NCI-H1092 treated with DMSO at 0.1 percent for 48 hours (cell line): ENCODE results near the gene PTPRT.

ENCODE experiments used
- DNase-seq: peaks from one replicate; lab custom pipeline; 2025; lab: John Stamatoyannopoulos, UW

Gene PTPRT

GRCh38 chr20:42549496-42549895 is 640.2 kb downstream of the PTPRT start:
- DNase-seq = no peak

DNA sequence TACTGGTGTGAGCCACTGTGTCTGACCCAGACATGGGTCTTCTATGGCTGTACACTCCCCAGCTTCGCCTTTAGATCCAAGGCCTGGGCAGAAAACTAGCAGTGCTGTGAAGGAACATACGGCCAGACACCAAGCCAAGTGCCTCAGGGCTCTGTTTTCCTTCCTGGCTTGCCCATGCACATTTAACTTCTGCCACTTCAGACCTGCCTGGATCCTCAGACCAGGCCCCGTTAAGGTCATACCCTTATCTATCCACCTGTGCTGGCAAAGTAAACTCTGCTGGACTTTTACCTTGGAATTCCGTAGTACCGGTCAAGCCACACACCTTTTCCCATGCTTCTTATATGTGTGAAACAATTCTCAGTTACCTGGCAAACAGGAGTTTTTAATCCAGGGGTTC is 644.8 kb downstream of the PTPRT start:
- DNase-seq = no peak

DNA sequence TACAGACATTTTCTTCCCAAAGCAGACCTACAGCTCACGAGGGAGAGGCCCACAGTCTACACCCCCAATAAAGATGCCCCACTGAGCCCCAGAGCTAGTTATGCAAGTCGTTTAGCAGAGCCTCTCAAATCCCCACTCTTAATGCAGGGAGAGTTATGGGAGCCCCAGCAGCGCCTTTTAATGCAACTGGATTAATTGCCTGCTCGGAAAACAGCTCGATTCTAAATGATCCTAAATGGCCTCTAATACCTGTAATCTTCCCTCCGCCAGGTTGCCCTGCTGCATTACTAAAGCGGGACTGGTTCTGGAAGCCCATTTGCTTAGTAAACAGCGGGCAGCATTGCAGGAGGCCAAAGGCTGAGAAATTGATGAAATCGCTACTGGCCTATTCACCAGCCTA is 656.9 kb downstream of the PTPRT start:
- DNase-seq = no peak

DNA sequence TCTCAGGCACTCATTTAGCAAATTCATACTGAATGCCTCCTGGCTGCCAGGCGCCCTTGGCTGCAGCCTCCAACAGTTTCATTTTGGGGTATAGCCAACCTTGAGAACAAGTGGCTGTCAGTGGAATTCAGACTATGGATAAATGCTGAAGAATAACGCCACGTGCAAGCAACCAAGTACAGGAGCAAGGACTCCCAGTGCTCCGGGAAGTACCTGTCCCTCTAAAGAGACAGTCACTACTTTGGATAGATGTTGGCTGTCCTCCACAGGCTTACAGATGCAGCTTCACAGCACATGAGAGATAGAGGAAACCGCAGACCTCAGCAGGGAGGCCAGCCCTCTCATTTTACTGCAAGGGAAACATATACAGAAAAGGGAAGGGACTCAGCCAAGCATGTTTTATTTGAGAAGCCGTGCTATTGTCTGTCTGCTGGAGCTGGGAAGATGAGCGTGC is 658.2 kb downstream of the PTPRT start:
- peak; percentile 61 for DNase-seq

GRCh38 chr20:42530855-42531448 is 658.8 kb downstream of the PTPRT start:
- peak; percentile 65 for DNase-seq

DNA sequence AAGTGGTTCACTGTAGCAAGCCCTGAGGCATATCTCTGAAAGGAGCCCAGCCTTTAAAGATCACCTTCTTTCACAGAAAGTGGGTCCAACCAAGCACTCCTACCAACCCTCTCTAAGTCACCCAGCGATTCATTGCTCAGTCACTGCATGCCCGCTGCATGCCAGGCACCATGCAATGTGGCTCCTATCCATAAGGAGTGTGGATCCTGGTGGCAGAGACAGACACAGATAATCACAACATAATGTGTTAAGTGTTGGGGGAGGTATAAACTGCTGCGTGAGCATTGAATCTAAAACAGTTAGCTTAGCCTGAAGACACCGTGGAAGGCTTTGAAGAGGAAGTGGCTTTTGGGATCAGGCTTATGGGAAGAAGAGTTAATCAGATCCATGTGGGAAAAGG is 659.5 kb downstream of the PTPRT start:
- no peak for DNase-seq

- DNase-seq = no peak
Measured at GRCh38 chr20:42524058-42524457, 665.6 kb downstream of the PTPRT start.

DNA sequence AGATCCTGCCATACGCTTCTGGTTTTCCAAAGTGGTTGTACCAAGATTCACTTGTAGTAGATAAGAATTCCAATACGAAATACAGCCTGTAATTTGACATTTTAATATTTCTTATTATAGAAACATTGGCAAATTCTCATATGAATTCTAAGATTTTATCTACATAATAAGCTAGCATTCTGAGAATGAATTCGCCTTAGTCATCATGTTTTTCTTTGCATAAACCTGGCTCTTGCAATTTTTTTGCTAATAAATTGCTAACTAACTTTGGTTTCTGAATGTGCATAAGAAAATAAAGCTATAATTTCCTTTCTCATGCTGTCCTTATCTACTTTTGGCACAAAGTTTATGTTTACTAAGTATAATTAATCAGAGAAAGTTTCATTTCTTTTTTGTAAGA is 673.0 kb downstream of the PTPRT start:
- no peak for DNase-seq

- no peak for DNase-seq
Measured at GRCh38 chr20:42510686-42511085, 679.0 kb downstream of the PTPRT start.

- no peak for DNase-seq
Measured at GRCh38 chr20:42507874-42508273, 681.8 kb downstream of the PTPRT start.

- no peak for DNase-seq
Measured at GRCh38 chr20:42506397-42506796, 683.3 kb downstream of the PTPRT start.

- no peak for DNase-seq
Measured at GRCh38 chr20:42502591-42502990, 687.1 kb downstream of the PTPRT start.

DNA sequence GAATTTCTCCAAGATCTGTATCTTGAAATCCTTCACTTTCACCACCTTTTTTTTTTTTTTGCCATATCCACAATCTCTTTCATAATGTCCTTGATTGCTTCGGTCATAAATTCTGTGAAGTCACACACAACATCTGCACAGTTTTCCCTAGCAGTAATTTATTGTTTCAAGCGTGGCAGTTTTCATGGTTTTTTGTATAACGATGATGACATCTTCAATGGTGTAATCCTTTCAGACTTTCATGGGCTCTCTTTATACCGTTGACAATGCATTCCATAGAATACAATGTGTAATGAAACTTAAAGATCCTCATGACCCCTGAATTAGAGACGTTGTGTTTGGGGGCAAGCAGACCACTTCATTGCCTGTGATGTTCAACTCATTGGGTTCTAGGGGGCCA is 693.1 kb downstream of the PTPRT start:
- no peak for DNase-seq

- no peak for DNase-seq
Measured at GRCh38 chr20:42494290-42494689, 695.4 kb downstream of the PTPRT start.

- no peak for DNase-seq
Measured at GRCh38 chr20:42493001-42493400, 696.7 kb downstream of the PTPRT start.

GRCh38 chr20:42492290-42492689 is 697.4 kb downstream of the PTPRT start:
- DNase-seq = no peak

- DNase-seq = no peak
Measured at GRCh38 chr20:42485556-42485955, 704.1 kb downstream of the PTPRT start.

DNA sequence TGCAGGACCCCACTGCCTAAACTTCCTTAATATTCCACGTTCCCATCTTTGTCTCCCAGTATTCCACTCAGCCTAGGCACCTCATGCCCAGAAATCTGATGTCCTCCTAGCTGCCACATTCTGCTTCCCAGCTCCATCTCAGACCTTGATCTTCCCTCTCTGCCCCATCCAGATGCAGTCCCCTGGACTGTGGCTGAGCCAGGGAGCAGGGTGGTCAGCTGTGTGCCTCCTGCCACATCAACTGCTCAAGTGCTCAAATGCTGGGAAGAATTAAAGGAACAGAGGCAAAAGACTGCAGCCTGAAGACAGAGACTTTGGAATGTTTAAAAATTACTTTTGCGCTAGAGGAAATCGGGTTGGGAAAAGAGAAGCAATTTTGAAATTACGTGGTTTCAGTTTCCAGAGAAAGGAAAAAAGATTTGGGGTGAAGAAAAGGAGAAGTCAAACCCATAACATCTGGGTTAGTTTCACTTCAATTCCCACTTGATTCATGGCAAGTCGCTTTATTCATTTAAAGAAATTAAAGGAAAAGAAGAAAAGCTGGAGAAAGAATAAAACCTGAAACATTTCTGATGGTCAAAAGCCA is 704.8 kb downstream of the PTPRT start:
- DNase-seq = no peak

GRCh38 chr20:42484335-42484734 is 705.4 kb downstream of the PTPRT start:
- no peak for DNase-seq

DNA sequence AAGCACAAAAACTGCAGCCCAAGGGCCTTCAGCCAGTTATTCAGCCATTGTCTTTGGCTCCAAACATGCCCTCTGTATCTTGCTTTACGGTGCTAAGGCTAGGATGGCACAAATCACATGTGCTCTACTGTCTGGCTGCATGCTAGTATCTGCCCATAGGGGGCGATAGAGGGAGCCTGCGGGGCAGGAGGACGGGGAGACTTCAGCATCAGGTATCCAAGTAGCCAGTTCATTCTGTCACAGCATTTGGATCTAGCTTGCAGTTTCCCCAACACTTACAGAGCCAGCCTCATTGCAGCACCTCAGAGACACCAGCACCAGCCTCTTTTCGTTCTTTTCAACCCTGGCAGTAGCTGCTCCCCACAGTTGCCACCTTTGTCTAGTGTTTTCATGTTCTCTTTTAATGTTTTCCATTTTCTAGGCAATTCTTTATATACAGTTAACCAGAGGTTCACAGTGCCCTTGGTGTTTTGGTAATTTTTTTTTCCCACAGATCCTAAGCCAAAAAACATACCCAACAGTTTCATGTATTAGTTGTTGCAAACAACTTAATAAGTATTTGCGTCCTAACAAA is 705.9 kb downstream of the PTPRT start:
- peak; percentile 2 for DNase-seq

DNA sequence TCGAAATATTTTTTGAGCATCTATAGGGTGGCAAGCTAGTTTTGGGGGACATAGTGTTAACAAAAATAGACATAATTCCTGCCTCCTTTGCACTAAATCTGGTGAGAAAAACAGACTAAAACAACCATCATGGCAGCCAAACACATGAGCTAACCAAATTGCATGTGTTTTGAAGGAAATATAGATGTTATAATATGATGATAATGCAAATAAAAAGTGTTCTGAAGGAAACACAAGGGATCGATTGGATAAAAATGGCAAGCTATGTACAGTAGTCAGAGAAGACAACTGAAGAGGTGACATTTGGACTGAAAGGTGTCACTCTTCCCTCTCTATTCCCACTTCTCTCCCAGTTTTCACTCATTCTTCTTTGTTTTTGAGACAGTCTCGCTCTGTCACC is 706.9 kb downstream of the PTPRT start:
- DNase-seq = no peak

DNA sequence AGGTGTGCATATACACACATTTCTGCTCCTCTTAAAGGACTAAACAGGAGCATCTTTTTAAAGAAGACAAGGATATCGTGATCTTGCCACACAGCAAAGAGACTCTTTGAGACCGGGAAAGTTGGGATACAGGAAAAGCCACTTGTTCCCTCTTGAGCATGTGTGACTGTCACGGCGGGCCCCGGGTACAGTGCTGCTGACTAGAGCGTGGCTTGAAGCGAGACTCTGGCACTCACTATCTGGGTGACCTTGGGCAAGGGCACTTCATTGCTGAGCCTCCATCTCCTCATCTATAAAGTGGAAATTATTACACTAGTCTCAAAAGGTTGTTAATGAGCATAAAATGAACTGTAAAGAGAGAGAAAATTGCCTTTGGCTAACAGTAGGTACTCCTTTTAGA is 713.9 kb downstream of the PTPRT start:
- no peak for DNase-seq

DNA sequence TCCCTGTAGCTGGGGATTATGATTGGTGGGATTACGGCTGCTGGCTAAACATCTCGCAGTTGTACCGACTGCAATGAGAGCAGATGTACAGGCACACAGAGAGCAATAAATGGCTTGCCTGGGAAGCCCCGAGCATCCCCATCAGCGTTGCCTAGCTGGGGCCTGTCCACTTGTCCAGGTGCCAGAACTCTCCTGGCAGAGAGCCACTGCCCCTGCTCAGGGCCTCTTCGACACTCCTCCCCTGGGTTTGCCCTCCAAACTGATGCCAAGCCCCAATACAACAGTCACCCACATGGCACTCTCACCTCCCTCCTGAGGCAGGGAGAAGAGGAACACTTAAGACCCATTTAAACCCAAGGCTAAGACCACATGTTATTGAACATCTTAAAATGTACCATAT is 715.1 kb downstream of the PTPRT start:
- DNase-seq = peak; percentile 76

DNA sequence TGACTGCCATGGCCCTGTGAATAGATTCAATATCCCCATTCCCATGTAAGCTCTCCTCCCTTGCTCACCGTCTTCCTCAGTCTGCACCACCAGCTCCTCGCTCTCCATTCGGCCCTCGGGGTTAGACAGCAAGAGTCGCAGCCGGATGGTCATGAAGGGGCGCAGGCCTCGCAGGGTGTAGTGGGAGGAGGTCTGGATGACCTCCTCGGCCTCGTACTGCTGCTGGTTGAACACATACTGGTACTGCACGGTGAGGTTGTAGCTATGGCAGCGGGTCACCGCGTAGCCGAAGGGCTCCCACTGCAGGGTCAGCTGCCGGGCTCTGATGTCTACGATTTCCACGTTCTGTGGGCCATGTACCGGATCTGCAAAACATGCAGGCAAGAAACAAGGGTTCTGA is 717.5 kb downstream of the PTPRT start:
- no peak for DNase-seq
